Stimulated activated CD4-positive, alpha-beta T cell treated with anti-CD3 and anti-CD28 coated beads, Interleukin-1b, Interleukin-23, amount 100 ng/mL, for 1 hour (primary cell): ENCODE results near the gene UFSP1.
"Not testable (repeated sequence)": the region's sequence is repeated elsewhere in the genome, so short reads cannot be mapped to it uniquely, and the experiment has no call there.

Experiments used
- DNase-seq, 2 donors: peaks; one replicate each; pipeline ENCODE4 v3.0.0-alpha.2; 2020; ENCODE audit warnings: low read depth in 2 of 2

The UFSP1 gene

GRCh38 chr7:100859856-100860255 lies 29.7 kb downstream of the UFSP1 start:
- no peak for DNase-seq

GRCh38 chr7:100856871-100857282 lies 32.6 kb downstream of the UFSP1 start:
- no peak for DNase-seq

GRCh38 chr7:100855515-100855914 lies 34.0 kb downstream of the UFSP1 start:
- no peak for DNase-seq

GRCh38 chr7:100854899-100855298 lies 34.6 kb downstream of the UFSP1 start:
- DNase-seq = not testable (repeated sequence)

GRCh38 chr7:100854146-100854895 lies 35.2 kb downstream of the UFSP1 start:
- no peak for DNase-seq

- peak; percentile 49 to 71 for DNase-seq
Measured at GRCh38 chr7:100852048-100852872, 37.3 kb downstream of the UFSP1 start, which contains the start of gene SLC12A9. TSS of gene SLC12A9 (plus strand) at chr7:100852713. CDS start at chr7:100854198, 1,485 bp downstream.

GRCh38 chr7:100847360-100847759 lies 42.2 kb downstream of the UFSP1 start:
- no peak for DNase-seq

GRCh38 chr7:100840470-100841100 lies 48.9 kb downstream of the UFSP1 start:
- DNase-seq = no peak

- no peak for DNase-seq
Measured at GRCh38 chr7:100839361-100839760, 50.2 kb downstream of the UFSP1 start.
